K562 treated with DMSO at 1 percent for 48 hours (cell line): ENCODE results near the gene TMEM196. TPM values are rescaled to one million over a fixed set of nuclear protein-coding genes. Genes with fewer than 3 reads are reported as not detected.

ENCODE experiments used
- total RNA-seq: library from RNA; unstranded; fragments of 300-600 nt; gene quantifications from 2 replicates; pipeline ENCODE4 v1.2.3, GENCODE V29; 2022; ENCODE audit warnings: low replicate concordance; ENCODE audit errors: extremely low read depth

The TMEM196 gene
- not detected in 2 replicates for total RNA-seq

GRCh38 chr7:19772841-19773760 is at the start of gene TMEM196:
Gene TMEM196 (minus strand): TSS chr7:19773617. CDS start chr7:19772696, 921 bp downstream.

GRCh38 chr7:19708397-19709248 is 64.8 kb downstream of the TMEM196 start, which contains the start of gene POLR1F:
Gene POLR1F (minus strand): TSS chr7:19709037. CDS start chr7:19709016, 21 bp downstream.

Other genes starting within 250 kb of the TMEM196 start
- gene POLR1F, start 64.6 kb downstream of the TMEM196 start, total RNA-seq, result not detected in 2 replicates